Measurements from ENCODE around the gene DYNLT1.

- TF ChIP-seq, protein P1, sequence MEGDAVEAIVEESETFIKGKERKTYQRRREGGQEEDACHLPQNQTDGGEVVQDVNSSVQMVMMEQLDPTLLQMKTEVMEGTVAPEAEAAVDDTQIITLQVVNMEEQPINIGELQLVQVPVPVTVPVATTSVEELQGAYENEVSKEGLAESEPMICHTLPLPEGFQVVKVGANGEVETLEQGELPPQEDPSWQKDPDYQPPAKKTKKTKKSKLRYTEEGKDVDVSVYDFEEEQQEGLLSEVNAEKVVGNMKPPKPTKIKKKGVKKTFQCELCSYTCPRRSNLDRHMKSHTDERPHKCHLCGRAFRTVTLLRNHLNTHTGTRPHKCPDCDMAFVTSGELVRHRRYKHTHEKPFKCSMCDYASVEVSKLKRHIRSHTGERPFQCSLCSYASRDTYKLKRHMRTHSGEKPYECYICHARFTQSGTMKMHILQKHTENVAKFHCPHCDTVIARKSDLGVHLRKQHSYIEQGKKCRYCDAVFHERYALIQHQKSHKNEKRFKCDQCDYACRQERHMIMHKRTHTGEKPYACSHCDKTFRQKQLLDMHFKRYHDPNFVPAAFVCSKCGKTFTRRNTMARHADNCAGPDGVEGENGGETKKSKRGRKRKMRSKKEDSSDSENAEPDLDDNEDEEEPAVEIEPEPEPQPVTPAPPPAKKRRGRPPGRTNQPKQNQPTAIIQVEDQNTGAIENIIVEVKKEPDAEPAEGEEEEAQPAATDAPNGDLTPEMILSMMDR (IDR thresholded peaks at IDR 0.05): no peak
- no peak for TF ChIP-seq POLR2A (IDR thresholded peaks at IDR 0.05)
These were observed 43.0 kb upstream of the DYNLT1 start for GRCh38 chr6:158687506-158687905.

All from right lobe of liver (tissue), 4 donors.